Suprapubic skin (tissue), 4 donors: Measurements from ENCODE around the gene SRGAP1.

Experiments
- POLR2A ChIP-seq, 2 donors: fragments of 450-650 bp; IDR thresholded peaks; one replicate each; pipeline ENCODE4 v1.6.1; 2017; ENCODE audit warnings: antibody characterized with exemption in 2 of 2, mild to moderate bottlenecking in 2 of 2, moderate library complexity in 2 of 2
- POLR2AphosphoS5 ChIP-seq, 3 donors: sonication (generic); formaldehyde crosslinking; IDR thresholded peaks; one replicate each; pipeline ENCODE4 v1.6.1; 2017; ENCODE audit warnings: antibody characterized with exemption in 3 of 3
- TF ChIP-seq, protein P1 (sequence below), 2 donors: fragments of 200-600 bp in 1 of 2; fragments of 450-650 bp in 1 of 2; sonication (generic) in 1 of 2; IDR thresholded peaks; one replicate each; pipeline ENCODE4 v1.5.1; 2016 to 2019; ENCODE audit warnings: antibody characterized with exemption in 2 of 2, mild to moderate bottlenecking in 1 of 2, moderate library complexity in 1 of 2

DNA sequence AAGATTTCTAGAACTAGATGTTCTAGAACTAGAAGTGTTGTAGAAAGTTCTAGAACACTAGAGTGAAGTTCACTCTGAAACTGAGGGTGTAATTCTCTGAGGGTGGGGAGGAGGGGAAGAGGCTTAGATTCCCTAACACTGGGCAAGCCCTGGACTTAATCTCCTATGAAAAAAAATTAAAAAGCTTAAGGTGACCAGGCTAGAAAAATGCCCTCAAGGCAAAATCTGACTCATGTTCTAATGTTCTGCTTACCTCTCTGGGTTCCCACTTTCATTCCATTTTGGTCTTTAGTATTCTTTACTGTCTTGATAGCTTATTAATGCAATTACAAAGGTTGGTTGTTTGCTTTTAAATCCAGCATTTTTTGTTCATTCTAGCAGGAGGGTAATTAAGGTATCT, 276.1 kb downstream of the SRGAP1 start:
- TF ChIP-seq, protein P1, sequence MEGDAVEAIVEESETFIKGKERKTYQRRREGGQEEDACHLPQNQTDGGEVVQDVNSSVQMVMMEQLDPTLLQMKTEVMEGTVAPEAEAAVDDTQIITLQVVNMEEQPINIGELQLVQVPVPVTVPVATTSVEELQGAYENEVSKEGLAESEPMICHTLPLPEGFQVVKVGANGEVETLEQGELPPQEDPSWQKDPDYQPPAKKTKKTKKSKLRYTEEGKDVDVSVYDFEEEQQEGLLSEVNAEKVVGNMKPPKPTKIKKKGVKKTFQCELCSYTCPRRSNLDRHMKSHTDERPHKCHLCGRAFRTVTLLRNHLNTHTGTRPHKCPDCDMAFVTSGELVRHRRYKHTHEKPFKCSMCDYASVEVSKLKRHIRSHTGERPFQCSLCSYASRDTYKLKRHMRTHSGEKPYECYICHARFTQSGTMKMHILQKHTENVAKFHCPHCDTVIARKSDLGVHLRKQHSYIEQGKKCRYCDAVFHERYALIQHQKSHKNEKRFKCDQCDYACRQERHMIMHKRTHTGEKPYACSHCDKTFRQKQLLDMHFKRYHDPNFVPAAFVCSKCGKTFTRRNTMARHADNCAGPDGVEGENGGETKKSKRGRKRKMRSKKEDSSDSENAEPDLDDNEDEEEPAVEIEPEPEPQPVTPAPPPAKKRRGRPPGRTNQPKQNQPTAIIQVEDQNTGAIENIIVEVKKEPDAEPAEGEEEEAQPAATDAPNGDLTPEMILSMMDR (IDR thresholded peaks at IDR 0.05) = no peak
- TF ChIP-seq POLR2A (IDR thresholded peaks at IDR 0.05) (no peak), POLR2AphosphoS5 (IDR thresholded peaks at IDR 0.05) (no peak)
